Adrenal gland (tissue), 5 donors: ENCODE measurements around the gene NETO1.

Experiments
- POLR2A ChIP-seq, 2 donors: fragments of 450-650 bp; IDR thresholded peaks; one replicate each; pipeline ENCODE4 v1.6.1; 2017; ENCODE audit warnings: antibody characterized with exemption in 2 of 2, mild to moderate bottlenecking in 2 of 2, moderate library complexity in 1 of 2
- TF ChIP-seq, protein P1 (sequence below), 6 experiments: fragments of 450-650 bp in 4 of 6; fragments of 200-600 bp in 2 of 6; sonication (generic) in 1 of 6; IDR thresholded peaks; 1 replicate in 5 of 6; 2 replicates in 1 of 6; pipeline versions ENCODE4 v1.5.1 to v1.8.0; 2016 to 2021; ENCODE audit warnings: antibody characterized with exemption in 6 of 6, mild to moderate bottlenecking in 2 of 6, moderate library complexity in 1 of 6
- donor health status: DM: no; HTN: no; CAD: no.

GRCh38 chr18:72878143-72878542 lies 10.4 kb upstream of the NETO1 start:
- TF ChIP-seq POLR2A (IDR thresholded peaks at IDR 0.05): no peak
- TF ChIP-seq, protein P1, sequence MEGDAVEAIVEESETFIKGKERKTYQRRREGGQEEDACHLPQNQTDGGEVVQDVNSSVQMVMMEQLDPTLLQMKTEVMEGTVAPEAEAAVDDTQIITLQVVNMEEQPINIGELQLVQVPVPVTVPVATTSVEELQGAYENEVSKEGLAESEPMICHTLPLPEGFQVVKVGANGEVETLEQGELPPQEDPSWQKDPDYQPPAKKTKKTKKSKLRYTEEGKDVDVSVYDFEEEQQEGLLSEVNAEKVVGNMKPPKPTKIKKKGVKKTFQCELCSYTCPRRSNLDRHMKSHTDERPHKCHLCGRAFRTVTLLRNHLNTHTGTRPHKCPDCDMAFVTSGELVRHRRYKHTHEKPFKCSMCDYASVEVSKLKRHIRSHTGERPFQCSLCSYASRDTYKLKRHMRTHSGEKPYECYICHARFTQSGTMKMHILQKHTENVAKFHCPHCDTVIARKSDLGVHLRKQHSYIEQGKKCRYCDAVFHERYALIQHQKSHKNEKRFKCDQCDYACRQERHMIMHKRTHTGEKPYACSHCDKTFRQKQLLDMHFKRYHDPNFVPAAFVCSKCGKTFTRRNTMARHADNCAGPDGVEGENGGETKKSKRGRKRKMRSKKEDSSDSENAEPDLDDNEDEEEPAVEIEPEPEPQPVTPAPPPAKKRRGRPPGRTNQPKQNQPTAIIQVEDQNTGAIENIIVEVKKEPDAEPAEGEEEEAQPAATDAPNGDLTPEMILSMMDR (IDR thresholded peaks at IDR 0.05): no peak
